Lung (tissue), 12 donors: ENCODE measurements around the gene MT3. TPM values are rescaled to one million over a fixed set of nuclear protein-coding genes. Genes with fewer than 3 reads are reported as not detected.

Experiments
- ATAC-seq: fragments of 200-7000 bp; cut with Tn5 transposase; one replicate; pipeline ENCODE4 v1.9.1; 2020; ENCODE audit warnings: moderate number of reproducible peaks; ENCODE audit not compliant: insufficient read depth, low FRiP score
- DNase-seq, 3 donors: peaks; one replicate each; pipeline ENCODE4 v3.0.0-alpha.2; 2013 to 2017
- H3K27ac ChIP-seq, 2 donors: one replicate each; pipeline ENCODE4 v1.5.1; 2013; ENCODE audit warnings: mild to moderate bottlenecking in 2 of 2, moderate library complexity in 2 of 2, control low read depth in 1 of 2, inconsistent platforms in 1 of 2, low read depth in 1 of 2, low read length in 1 of 2
- H3K27me3 ChIP-seq, 3 donors: one replicate each; pipeline ENCODE4 v1.5.1; 2013; ENCODE audit warnings: low read length in 2 of 3; ENCODE audit not compliant: control insufficient read depth in 3 of 3, insufficient read depth in 3 of 3
- H3K36me3 ChIP-seq, 4 donors: one replicate each; pipeline ENCODE4 v1.5.1; 2013; ENCODE audit warnings: low read length in 4 of 4, mild to moderate bottlenecking in 1 of 4, moderate library complexity in 1 of 4; ENCODE audit not compliant: control insufficient read depth in 4 of 4, insufficient read depth in 4 of 4
- H3K4me1 ChIP-seq, 5 donors: one replicate each; pipeline ENCODE4 v1.5.1; 2013; ENCODE audit warnings: low read length in 5 of 5, mild to moderate bottlenecking in 2 of 5, moderate library complexity in 1 of 5; ENCODE audit not compliant: control insufficient read depth in 5 of 5, insufficient read depth in 5 of 5
- H3K4me3 ChIP-seq: one replicate; pipeline ENCODE4 v1.5.1; 2013; ENCODE audit warnings: mild to moderate bottlenecking, control low read depth, moderate library complexity
- H3K9ac ChIP-seq, 2 donors: one replicate each; pipeline ENCODE4 v1.5.1; 2013; ENCODE audit warnings: low read length in 2 of 2, control low read depth in 1 of 2; ENCODE audit not compliant: insufficient read depth in 1 of 2
- H3K9me3 ChIP-seq, 4 donors: one replicate each; pipeline ENCODE4 v1.5.1; 2013; ENCODE audit warnings: low read length in 3 of 4, mild to moderate bottlenecking in 1 of 4, moderate library complexity in 1 of 4; ENCODE audit not compliant: control insufficient read depth in 4 of 4, insufficient read depth in 3 of 4
- CTCF ChIP-seq: IDR thresholded peaks from 2 replicates; pipeline ENCODE4 v1.5.1; 2012; ENCODE audit warnings: mild to moderate bottlenecking; ENCODE audit errors: control extremely low read depth, extremely low read depth
- WGBS, 2 donors: extraction: QIAGEN DNeasy Blood & Tissue Kit; methylation state at CpG; one replicate each; pipeline ENCODE4 v1.1.7; 2013; 5-methylcytosine and 5-hydroxymethylcytosine counted together
- polyA plus RNA-seq, 2 donors: library from polyadenylated mRNA; stranded (reverse); fragments of 200-250 nt; gene quantifications; one replicate each; pipeline ENCODE4 v1.2.1, GENCODE V29; 2013
- total RNA-seq, 2 donors: library from RNA; depleted of rRNA in 1 of 2; stranded (reverse); fragments of >200 nt in 1 of 2; gene quantifications; one replicate each; pipeline ENCODE4 v1.2.1, GENCODE V29; 2014 to 2021
- donor health status: control.
- donor health status: control.
- donor health status: Bipolar disorder and iron deficiency.
- donor health status: healthy.
- donor health status: DM: yes; HTN: yes; CAD: no.

MT3 gene
- total and polyA plus RNA-seq, 4 donors, result 1.3 to 4.4 TPM; not detected in 2

- no peaks in the 10 kb centered on the region for H3K36me3 ChIP-seq
- H3K4me1 ChIP-seq, result peaks cover 0 to 21% (median 0%) of the 10 kb centered on the region in 5 donors
- DNase-seq (no peak), ATAC-seq (no peak)
- peaks cover 0 to 1% (median 0%) of the 10 kb centered on the region in 4 donors for H3K9me3 ChIP-seq
- H3K27ac ChIP-seq, result peak overlapping the region in 1 of 2 donors; percentile 3
- no peak overlapping the region for H3K9ac ChIP-seq
- 76 to 79% methylated on average over 9 of the region's 9 CpGs for WGBS, 2 donors
- H3K4me3 ChIP-seq, result no peak overlapping the region
- TF ChIP-seq CTCF, result no peak
- peaks cover 0 to 51% (median 36%) of the 10 kb centered on the region in 3 donors for H3K27me3 ChIP-seq
These were observed 39.4 kb downstream of the MT3 start for GRCh38 chr16:56628486-56629350.

- H3K4me1 ChIP-seq, result peaks cover 0 to 21% (median 0%) of the 10 kb centered on the region in 5 donors
- DNase-seq, result no peak
- peaks cover 0 to 1% (median 0%) of the 10 kb centered on the region in 4 donors for H3K9me3 ChIP-seq
- ATAC-seq, result no peak
- H3K27ac ChIP-seq, result no peak overlapping the region
- no peak for TF ChIP-seq CTCF
- H3K36me3 ChIP-seq, result no peaks in the 10 kb centered on the region
- H3K27me3 ChIP-seq, result peaks cover 0 to 56% (median 44%) of the 10 kb centered on the region in 3 donors
- no peak overlapping the region for H3K4me3 ChIP-seq
- 90 to 91% methylated on average over 3 of the region's 3 CpGs for WGBS, 2 donors
- no peak overlapping the region for H3K9ac ChIP-seq
These were observed 40.2 kb downstream of the MT3 start for GRCh38 chr16:56629531-56629930.

GRCh38 chr16:56630134-56630533, 40.8 kb downstream of the MT3 start:
- no peak overlapping the region for H3K27ac ChIP-seq
- H3K4me1 ChIP-seq, result peaks cover 0 to 18% (median 0%) of the 10 kb centered on the region in 5 donors
- H3K27me3 ChIP-seq, result peaks cover 0 to 58% (median 46%) of the 10 kb centered on the region in 3 donors
- no peak overlapping the region for H3K9ac ChIP-seq
- WGBS, 2 donors, result 81% methylated on average over 3 of the region's 3 CpGs
- DNase-seq (no peak), ATAC-seq (no peak)
- peaks cover 0 to 4% (median 0%) of the 10 kb centered on the region in 4 donors for H3K9me3 ChIP-seq
- no peak for TF ChIP-seq CTCF
- no peak overlapping the region for H3K4me3 ChIP-seq
- no peaks in the 10 kb centered on the region for H3K36me3 ChIP-seq
